ENCODE data around the gene TGFA.

TGFA gene

GRCh38 chr2:70501728-70502127 lies 51.9 kb downstream of the TGFA start:
- TF ChIP-seq CTCF (IDR thresholded peaks at IDR 0.05; ENCODE audit: borderline replicate concordance, control extremely low read depth, extremely low read depth, insufficient read depth, missing control alignments) = no peak
- no peak for DNase-seq (ENCODE audit: low spot score)
- in situ Hi-C loops (cut with MboI; ENCODE audit: low sequenced_read_pairs, unreplicated experiment) = no loop called here

GRCh38 chr2:70501215-70501614 lies 52.4 kb downstream of the TGFA start:
- TF ChIP-seq CTCF (IDR thresholded peaks at IDR 0.05; ENCODE audit: borderline replicate concordance, control extremely low read depth, extremely low read depth, insufficient read depth, missing control alignments) = no peak
- in situ Hi-C loops (cut with MboI; ENCODE audit: low sequenced_read_pairs, unreplicated experiment) = no loop called here
- DNase-seq (ENCODE audit: low spot score) = no peak

- TF ChIP-seq CTCF (IDR thresholded peaks at IDR 0.05; ENCODE audit: borderline replicate concordance, control extremely low read depth, extremely low read depth, insufficient read depth, missing control alignments) = no peak
- in situ Hi-C loops (cut with MboI; ENCODE audit: low sequenced_read_pairs, unreplicated experiment) = no loop called here
- no peak for DNase-seq (ENCODE audit: low spot score)
Observed at GRCh38 chr2:70499253-70499652, 54.4 kb downstream of the TGFA start.

GRCh38 chr2:70498528-70498927 lies 55.1 kb downstream of the TGFA start:
- in situ Hi-C loops (cut with MboI; ENCODE audit: low sequenced_read_pairs, unreplicated experiment) = no loop called here
- TF ChIP-seq CTCF (IDR thresholded peaks at IDR 0.05; ENCODE audit: borderline replicate concordance, control extremely low read depth, extremely low read depth, insufficient read depth, missing control alignments) = no peak
- DNase-seq (ENCODE audit: low spot score) = no peak

GRCh38 chr2:70498054-70498453 lies 55.6 kb downstream of the TGFA start:
- no peak for DNase-seq (ENCODE audit: low spot score)
- in situ Hi-C loops (cut with MboI; ENCODE audit: low sequenced_read_pairs, unreplicated experiment) = no loop called here
- TF ChIP-seq CTCF (IDR thresholded peaks at IDR 0.05; ENCODE audit: borderline replicate concordance, control extremely low read depth, extremely low read depth, insufficient read depth, missing control alignments) = no peak

GRCh38 chr2:70496819-70497218 lies 56.8 kb downstream of the TGFA start:
- no peak for TF ChIP-seq CTCF (IDR thresholded peaks at IDR 0.05; ENCODE audit: borderline replicate concordance, control extremely low read depth, extremely low read depth, insufficient read depth, missing control alignments)
- in situ Hi-C loops (cut with MboI; ENCODE audit: low sequenced_read_pairs, unreplicated experiment) = no loop called here
- DNase-seq (ENCODE audit: low spot score) = no peak
